HG03469 (cell line): ENCODE data around the gene RCL1.
A peak's percentile ranks its signal among the peaks of the same experiment; 100 is the strongest.
"Not testable (repeated sequence)": the region's sequence is repeated elsewhere in the genome, so short reads cannot be mapped to it uniquely, and the experiment has no call there.

Source experiments
- ATAC-seq: cut with Tn5 transposase; IDR thresholded peaks from one replicate; pipeline ENCODE4 v1.9.1; 2021; ENCODE audit warnings: mild to moderate bottlenecking, moderate library complexity, moderate number of reproducible peaks; ENCODE audit not compliant: unreplicated experiment

Gene RCL1, protein sequence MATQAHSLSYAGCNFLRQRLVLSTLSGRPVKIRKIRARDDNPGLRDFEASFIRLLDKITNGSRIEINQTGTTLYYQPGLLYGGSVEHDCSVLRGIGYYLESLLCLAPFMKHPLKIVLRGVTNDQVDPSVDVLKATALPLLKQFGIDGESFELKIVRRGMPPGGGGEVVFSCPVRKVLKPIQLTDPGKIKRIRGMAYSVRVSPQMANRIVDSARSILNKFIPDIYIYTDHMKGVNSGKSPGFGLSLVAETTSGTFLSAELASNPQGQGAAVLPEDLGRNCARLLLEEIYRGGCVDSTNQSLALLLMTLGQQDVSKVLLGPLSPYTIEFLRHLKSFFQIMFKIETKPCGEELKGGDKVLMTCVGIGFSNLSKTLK

GRCh38 chr9:4792572-4793458 lies at the start of gene RCL1:
RCL1 (plus strand) TSS chr9:4792944; CDS start chr9:4793092, 148 bp downstream.
- ATAC-seq, result peak; percentile 93

DNA sequence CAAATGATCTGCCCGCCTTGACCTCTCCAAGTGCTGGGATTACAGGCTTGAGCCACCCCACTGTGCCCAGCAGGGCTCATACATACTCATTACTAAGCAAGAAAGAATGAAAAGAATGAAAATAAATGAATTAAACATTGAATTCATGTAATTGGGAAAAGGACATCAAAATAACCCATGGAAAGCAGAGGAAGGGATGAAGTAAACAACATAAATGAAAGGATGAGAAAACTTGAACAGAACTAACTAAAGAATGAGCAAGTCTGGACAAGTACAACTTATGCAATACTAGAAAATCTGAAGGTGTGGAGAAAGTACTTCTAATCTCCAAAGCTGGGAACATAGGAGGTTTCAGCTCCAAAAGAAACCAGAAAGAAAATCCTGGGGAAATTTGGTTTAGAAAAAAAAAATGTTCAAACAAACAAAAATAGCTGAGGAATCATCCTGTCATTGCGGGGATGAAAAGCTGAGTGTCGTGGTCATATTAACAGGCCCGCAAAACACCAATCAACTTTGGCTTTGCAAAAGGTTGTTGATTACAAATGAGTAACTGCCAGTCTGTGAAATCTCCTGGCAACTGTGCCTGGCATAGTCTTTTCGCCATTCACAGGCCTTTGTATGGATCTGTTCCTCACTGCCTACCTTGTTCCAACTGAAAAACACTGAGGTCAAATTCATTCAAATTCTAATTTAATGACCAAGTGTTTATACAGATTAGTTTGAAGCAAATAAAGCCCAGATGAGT lies 49.4 kb upstream of the RCL1 start:
- ATAC-seq, result no peak

GRCh38 chr9:4746278-4747030 lies 46.3 kb upstream of the RCL1 start:
- ATAC-seq, result no peak

DNA sequence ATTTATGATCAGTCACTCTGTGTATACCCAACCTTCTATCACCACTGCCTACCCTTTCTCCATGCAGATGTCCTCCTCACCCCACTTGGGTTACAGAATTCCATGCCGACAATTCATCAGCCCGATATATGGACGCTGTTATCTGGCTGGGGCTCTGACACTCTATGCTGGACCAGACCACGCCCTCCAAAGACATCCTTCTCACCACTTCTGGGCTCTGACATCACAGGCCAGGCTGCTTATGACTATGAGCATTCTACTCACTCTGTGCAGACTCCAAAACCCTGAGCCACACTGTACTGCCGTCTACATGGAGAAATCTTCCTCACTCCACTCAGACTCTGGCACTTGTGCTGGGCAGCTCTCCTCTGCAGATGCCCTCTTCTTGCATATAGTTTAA lies 44.1 kb upstream of the RCL1 start:
- no peak for ATAC-seq

- ATAC-seq, result no peak
Observed at GRCh38 chr9:4750023-4750673, 42.6 kb upstream of the RCL1 start.

DNA sequence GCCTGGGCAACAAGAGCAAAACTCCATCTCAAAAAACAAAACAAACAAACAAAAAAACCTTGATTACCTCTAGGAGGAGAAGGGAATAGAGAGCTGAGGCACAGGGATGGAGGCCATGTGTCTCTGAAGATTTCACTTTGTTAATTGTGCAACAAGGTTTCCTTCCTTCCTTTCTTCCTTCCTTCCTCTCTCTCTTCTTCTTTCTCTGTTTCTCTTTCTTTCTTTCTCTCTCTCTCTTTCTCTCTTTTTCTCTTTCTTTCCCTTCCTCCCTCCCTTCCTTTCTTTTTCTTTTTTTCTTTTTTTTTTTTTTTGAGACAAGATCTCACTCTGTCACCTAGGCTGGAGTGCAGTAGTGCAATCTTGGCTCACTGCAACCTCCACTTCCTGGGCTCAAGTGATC lies 38.2 kb upstream of the RCL1 start:
- ATAC-seq, result not testable (repeated sequence)

- no peak for ATAC-seq
Observed at GRCh38 chr9:4755026-4755609, 37.6 kb upstream of the RCL1 start.

DNA sequence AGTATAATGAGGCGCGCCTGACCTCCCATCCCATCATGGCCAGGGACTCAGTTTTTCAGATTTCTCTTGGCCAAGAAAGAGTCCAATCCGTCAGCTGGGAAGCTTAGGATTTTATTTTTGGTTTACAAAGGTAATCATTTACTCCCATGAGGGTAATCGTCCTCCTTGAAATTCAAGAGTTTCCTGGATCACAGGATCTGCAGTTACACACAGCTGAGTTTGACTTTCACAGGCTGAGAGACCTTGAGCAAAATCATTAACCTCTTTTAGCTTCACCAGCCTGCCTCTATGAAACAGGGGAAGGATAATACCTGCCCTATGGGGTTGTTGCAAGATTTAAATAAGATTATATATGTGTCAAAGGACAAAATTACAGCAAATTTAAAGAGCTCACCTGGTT lies 36.3 kb upstream of the RCL1 start:
- no peak for ATAC-seq

DNA sequence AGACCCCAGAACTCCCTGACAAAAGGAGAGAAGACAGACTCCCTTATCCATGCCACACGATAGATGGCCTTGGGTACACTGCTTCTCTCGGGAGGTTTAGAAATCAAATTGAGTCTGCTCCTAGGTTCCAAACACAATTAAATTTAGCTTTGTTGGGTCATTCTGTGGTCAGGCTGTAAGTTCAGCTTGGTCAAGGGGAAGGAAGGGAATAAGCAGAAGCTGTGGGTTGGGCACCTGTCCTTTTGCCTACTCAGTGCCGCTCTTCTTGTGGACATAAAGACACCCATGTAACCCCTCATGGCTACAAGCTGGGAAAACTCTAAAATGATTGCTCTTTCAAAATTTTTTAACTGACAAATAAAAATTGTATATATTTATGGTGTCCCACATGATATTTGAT lies 32.6 kb upstream of the RCL1 start:
- ATAC-seq, result no peak

DNA sequence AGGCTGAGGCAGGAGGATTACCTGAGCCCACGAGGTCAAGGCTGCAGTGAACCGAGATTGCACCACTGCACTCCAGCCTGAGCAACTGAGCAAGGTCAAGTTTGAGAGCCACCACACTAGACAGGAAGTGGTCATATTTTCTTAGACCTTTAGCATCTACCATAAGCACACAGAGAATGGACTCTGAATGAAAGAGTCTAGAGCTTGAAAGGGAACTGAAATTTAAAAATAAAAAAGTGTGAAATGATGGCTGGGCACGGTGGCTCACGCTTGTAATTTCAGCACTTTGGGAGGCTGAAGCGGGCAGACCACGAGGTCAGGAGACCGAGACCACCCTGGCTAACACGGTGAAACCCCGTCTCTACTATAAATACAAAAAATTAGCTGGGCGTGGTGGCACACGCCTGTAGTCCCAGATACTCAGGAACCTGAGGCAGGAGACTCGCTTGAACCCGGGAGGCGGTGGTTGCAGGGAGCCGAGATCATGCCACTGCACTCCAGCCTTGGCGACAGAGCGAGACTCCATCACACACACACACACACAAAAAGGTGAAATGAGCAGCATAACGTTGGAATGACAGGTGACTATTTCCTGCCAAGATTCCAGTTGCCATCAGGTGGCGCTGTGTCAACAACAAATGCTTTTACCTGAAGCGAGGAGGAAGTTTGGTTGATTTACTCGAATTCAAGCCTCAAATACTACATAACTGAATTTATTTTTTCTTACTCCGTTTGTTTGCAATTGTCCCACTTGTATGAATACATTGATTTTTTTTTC lies 30.4 kb upstream of the RCL1 start:
- ATAC-seq, result peak; percentile 80

- no peak for ATAC-seq
Observed at GRCh38 chr9:4762886-4763541, 29.7 kb upstream of the RCL1 start.

DNA sequence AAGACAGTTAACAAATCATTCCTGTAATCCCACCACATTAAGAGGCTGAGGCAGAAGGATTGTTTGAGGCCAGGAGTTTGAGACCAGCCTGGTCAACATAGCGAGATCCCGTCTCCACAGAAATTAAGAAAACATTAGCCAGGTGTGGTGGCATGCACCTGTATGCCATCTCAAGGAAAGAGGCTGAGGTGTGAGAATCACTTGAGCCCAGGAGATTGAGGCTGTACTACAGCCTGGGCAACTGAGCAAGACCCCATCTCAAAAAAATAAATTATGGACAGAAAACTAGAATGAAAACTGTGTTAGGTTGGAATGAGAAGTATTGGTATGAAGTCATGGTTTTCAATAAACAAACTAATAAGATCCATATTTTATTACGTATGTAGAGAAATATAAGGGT lies 28.7 kb upstream of the RCL1 start:
- no peak for ATAC-seq

DNA sequence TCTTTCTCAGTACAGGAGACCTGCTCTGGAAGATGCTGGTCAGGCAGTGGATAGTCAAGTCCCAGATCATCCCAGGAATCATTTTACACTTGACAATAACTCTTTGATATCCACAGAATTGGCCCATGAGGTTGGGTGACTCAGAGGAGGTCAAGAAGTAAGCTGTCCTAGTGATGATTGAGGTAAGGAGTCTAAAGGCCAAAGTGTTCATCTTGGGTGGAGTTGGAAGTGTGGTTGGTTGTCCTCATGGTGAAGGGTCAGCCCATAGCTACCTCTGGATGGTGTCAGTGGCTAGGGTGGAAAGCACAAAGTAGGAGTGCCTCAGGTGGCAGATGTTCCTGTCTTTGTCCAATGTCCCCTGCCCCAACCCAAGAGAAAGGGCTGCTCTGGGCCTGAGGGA lies 24.1 kb upstream of the RCL1 start:
- ATAC-seq, result no peak

DNA sequence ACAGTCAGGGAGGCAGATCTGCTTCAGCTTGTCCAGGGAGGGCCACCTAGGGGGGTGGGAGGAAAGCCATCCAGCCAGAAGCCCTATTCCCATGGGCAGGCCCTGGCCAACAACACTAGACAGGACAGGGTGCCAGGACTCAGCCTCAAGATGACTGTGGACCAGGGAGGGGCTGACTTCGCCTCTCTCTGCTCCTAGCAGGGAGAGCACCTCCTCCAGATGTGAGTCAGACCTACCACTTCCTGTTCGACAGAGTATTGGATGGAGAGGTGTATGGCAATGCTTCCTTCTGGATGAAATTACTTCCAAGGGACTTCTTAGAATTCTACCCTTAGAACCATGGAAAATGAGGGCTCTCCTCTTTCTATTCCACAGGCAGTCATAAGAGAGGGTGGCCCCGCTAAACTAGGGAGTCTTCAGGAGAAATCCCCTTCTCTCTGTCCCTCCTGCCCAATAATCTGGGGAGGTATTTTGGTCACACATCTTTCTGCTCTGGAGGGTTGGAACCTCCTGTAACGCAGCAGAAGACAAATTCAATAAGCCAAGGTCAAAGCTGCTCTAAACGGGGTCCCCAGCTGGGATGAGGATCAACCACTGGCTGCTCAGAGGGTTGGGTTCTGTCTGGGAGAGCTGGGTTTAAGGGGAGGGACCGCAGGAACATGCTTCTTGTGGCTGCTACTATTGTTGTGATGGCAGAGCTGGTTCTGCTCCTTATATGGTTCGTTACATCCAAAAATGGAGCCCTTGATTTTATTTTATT lies 23.2 kb upstream of the RCL1 start:
- no peak for ATAC-seq

GRCh38 chr9:4771788-4772187 lies 21.0 kb upstream of the RCL1 start:
- no peak for ATAC-seq

GRCh38 chr9:4774209-4774608 lies 18.5 kb upstream of the RCL1 start:
- ATAC-seq, result no peak

- not testable (repeated sequence) for ATAC-seq
Observed at GRCh38 chr9:4774958-4775357, 17.8 kb upstream of the RCL1 start.

- no peak for ATAC-seq
Observed at GRCh38 chr9:4780651-4781050, 12.1 kb upstream of the RCL1 start.
